GM21529 (cell line): ENCODE data around the gene AOC1.
"Not testable (repeated sequence)": the region's sequence is repeated elsewhere in the genome, so short reads cannot be mapped to it uniquely, and the experiment has no call there.

Experiments
- ATAC-seq: cut with Tn5 transposase; IDR thresholded peaks from one replicate; pipeline ENCODE4 v1.9.1; 2021; ENCODE audit not compliant: unreplicated experiment

The AOC1 gene

GRCh38 chr7:150852371-150852905, at the start of gene AOC1:
AOC1 (plus strand) TSS chr7:150852517; CDS start chr7:150856471, 3,954 bp downstream.
- no peak for ATAC-seq

DNA sequence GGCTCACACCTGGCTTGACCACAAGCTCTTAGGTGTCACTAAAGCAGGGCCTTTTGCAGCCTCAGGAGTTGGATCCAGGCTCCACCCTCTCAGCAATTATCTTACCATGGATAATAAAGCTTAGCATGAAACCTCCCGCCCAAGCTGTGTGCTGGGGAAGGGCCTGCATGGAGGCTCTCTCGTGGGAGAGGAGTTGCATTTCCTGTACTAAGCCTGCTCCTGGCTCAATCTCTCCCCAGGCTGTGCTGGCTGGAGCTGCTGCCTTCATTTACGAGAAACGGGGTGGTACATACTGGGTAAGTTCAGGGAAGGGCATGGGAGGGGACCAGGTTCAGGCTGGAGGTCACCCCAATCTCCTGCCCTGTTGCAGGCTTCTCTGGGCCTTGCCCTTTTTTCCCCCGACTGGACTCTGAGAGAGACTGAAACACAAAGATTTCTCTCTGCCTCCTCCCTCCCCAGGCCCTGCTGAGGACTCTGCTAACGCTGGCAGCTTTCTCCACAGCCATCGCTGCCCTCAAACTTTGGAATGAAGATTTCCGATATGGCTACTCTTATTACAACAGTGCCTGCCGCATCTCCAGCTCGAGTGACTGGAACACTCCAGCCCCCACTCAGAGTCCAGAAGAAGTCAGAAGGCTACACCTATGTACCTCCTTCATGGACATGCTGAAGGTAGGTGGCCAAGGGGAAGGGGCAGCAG, 49.0 kb upstream of the AOC1 start:
- no peak for ATAC-seq

GRCh38 chr7:150804802-150805201, 47.5 kb upstream of the AOC1 start:
- ATAC-seq = no peak

- no peak for ATAC-seq
These were observed 46.5 kb upstream of the AOC1 start for GRCh38 chr7:150805864-150806263.

DNA sequence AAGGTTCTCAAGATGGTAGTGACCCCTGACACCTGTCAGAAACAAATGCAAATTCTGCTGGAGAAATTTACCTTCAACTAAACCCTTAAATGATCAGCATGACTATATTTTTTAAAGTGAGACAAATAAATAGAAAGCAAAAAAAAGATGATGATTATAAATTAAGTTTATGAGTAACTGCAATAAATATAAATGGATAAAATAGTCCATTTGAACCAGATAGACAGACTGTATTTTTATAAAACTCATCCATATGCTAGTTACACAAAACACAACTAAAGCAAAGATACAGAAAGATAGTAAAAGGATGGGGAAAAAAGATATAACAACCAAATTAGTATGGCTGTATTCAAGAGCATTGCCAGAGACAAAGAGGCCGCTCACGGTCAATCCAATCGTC, 45.9 kb upstream of the AOC1 start:
- no peak for ATAC-seq

DNA sequence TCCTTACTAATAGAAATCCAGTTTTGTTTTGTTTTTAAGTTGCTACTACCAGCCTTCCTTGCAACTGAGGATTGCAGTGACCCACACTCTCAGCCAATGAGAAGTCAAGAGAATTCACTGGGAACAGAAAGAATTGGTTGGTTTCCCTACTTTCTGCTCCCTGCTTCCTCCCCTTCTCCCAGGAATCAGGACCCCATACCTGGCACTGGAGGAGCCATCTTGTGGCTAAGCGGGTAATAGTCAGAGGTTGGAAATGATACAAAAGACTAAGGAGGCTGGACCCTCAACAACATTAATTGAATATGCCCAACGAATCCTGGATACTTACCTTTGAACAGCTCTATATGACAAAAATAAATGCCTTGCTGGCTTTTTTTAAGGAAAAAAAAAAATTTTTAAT, 45.5 kb upstream of the AOC1 start:
- ATAC-seq = no peak

GRCh38 chr7:150807616-150808438, 44.5 kb upstream of the AOC1 start:
- not testable (repeated sequence) for ATAC-seq

GRCh38 chr7:150814328-150815001, 37.9 kb upstream of the AOC1 start:
- no peak for ATAC-seq

DNA sequence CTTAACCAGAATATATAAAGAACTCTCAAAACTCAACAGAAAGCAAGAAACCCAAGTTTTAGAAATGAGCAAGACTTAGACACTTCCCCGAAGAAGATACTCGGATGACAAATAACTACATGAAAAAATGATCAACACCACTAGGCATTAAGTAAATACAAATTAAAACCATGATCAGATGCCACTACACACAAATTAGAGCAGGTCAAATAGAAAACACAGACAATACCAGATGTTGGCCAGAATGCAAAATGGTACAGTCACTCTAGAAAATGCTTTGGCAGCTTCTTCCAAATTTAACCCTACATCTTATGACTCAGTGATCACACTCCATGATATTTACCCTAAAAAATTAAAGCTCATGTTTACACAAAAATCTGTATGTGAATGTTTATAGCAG, 33.3 kb upstream of the AOC1 start:
- ATAC-seq = no peak

DNA sequence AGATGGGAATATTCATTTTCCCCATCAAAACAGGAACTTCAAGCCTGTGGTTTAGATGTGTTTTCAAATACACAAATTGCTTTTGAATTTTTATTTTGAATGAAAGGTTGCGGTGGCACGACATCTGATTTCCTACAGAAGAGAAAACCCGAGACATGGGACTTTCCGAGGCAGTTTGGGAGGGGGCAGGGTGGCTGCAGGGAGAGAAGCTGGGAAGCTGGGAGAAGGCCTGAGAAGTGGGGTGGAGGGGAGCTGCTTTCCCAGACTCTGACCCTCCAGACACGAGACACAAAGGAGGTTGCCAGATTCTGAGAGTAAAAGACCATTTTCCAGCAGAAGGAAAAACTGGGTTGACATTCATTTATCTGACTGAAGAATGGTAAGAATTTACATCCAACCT, 32.2 kb upstream of the AOC1 start:
- no peak for ATAC-seq

DNA sequence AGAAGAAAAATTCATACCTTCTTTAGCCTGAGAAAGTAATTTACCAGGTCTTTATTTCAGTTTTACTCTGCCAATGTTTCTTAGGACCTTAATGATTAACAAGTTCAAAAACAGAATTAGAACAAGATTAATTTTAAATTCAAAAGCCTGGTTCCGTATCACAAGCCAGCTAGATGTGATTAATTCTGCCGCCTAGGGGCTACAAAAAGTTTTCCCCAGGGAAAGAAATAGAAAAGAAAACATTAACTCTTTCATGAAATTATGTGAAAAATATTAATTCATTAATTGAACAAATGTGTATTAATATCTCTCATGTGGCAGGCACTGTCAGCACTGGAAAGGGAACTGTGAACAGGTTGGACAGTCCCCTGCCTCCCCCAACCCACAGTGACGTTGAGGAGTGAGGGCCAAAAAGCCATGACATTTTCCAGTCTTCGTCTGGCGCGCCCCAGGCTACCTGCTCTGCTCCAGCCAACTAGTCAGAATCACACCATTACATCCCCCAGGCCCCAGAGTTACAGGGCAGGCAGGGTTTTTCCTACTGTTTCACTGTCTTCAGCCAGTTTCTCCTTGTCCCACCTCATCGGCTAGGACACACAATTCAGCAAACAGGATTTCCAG, 31.6 kb upstream of the AOC1 start:
- ATAC-seq = no peak

- ATAC-seq = no peak
These were observed 29.3 kb upstream of the AOC1 start for GRCh38 chr7:150823043-150823442.

- ATAC-seq = no peak
These were observed 28.7 kb upstream of the AOC1 start for GRCh38 chr7:150823484-150824126.

DNA sequence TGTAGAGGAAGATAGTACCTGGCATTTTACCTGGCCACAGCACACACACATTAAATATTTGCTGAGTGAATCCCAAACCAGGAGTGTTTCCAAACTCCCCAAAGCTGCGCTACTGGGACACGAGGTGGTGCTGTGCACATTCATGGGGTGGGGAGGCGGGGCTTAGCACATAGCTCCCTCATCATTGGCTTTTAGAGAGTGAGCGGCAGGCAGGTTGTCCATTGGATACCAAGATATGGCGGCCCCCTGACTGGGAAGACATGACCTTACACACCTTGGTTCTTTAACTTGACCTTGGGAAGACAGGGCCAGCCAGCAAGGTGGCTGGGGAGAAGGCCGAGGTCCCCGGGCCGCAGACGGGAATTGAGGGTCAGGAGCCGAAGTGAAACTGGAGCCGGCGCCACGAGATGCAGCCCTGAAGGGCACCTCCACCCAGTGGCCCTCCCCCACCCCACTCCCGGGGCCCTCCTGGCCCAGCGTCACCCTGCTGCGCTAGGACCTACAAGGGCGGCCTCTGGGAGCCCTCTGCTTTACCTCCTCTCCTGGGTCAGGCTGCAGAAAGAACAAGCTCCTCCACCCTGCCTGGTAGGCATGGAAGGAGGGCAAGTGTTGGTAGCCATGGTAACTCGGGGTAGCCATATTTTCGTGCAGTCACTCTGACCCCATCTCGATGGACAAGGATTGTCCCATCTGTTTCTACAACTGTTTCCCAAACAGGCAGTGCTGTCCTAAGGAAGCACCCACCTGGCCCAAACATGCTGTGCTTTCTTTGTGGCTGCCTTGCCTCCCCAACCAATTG, 27.7 kb upstream of the AOC1 start:
- ATAC-seq = no peak

- no peak for ATAC-seq
These were observed 26.1 kb upstream of the AOC1 start for GRCh38 chr7:150826061-150826849.

GRCh38 chr7:150828384-150828783, 23.9 kb upstream of the AOC1 start:
- ATAC-seq = no peak

GRCh38 chr7:150829426-150829825, 22.9 kb upstream of the AOC1 start:
- ATAC-seq = no peak

DNA sequence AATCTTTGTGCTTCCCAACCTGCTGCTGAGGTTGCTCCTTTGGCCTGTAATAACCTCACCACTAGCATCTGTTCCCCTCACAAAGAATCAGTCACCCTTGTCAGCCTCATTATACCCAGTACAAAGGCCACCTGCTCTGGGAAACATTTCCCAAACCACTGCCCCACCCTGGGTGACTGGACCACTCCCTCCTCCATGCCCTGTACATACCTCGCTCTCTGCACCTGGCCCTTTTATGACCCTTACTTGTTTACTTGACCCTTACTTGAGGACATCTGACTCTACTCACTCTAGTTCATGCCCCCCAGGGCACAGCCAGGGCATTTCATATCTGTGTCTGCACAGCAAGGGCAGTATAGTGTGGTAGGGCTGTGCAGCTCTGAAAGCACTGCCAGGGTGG, 21.4 kb upstream of the AOC1 start:
- ATAC-seq = no peak

GRCh38 chr7:150831851-150832250, 20.5 kb upstream of the AOC1 start:
- ATAC-seq = no peak
